ENCODE measurements around the gene RBM38.
A peak's percentile ranks its signal among the peaks of the same experiment; 100 is the strongest.

The RBM38 gene

GRCh38 chr20:57351042-57351783 lies 40.0 kb upstream of the RBM38 start, which contains the start of gene RAE1:
RAE1 (plus strand) TSS chr20:57351255; CDS start chr20:57354039, 2,784 bp downstream.
- Histone ChIP-seq H3K9me3 (ENCODE audit: low read depth, low read length) (no peaks in the 10 kb centered on the region), H3K4me3 (peak within 1 kb of the TSS; percentile 97), H3K36me3 (ENCODE audit: insufficient read depth, low read length) (peaks cover 27% of the 10 kb centered on the region), H3K27ac (peak within 1 kb of the TSS; percentile 76), H3K9ac (ENCODE audit: insufficient read length) (peak within 1 kb of the TSS; percentile 98)
- DNase-seq (ENCODE audit: low read depth, low spot score): peak; percentile 73
- TF ChIP-seq FOXP2 (optimal IDR thresholded peaks at IDR 0.05; ENCODE audit: control extremely low read depth, extremely low read length, insufficient read depth) (no peak), EZH2 (IDR thresholded peaks at IDR 0.05) (no peak), POLR2AphosphoS5 (IDR thresholded peaks at IDR 0.05; ENCODE audit: borderline replicate concordance, low read depth, low read length) (peak; percentile 85)

- H3K36me3 ChIP-seq (ENCODE audit: insufficient read depth, low read length): peaks cover 27% of the 10 kb centered on the region
- H3K9ac ChIP-seq (ENCODE audit: insufficient read length): peak overlapping the region; percentile 98
- TF ChIP-seq EZH2 (IDR thresholded peaks at IDR 0.05): no peak
- no peak for TF ChIP-seq FOXP2 (optimal IDR thresholded peaks at IDR 0.05; ENCODE audit: control extremely low read depth, extremely low read length, insufficient read depth)
- no peak for TF ChIP-seq POLR2AphosphoS5 (IDR thresholded peaks at IDR 0.05; ENCODE audit: borderline replicate concordance, low read depth, low read length)
- no peaks in the 10 kb centered on the region for H3K9me3 ChIP-seq (ENCODE audit: low read depth, low read length)
- no peak for DNase-seq (ENCODE audit: low read depth, low spot score)
- no peak overlapping the region for H3K27ac ChIP-seq
- H3K4me3 ChIP-seq: peak overlapping the region; percentile 97
Measured at GRCh38 chr20:57352305-57352704, 38.9 kb upstream of the RBM38 start.

GRCh38 chr20:57353351-57353750 lies 37.8 kb upstream of the RBM38 start:
- TF ChIP-seq POLR2AphosphoS5 (IDR thresholded peaks at IDR 0.05; ENCODE audit: borderline replicate concordance, low read depth, low read length) (no peak), FOXP2 (optimal IDR thresholded peaks at IDR 0.05; ENCODE audit: control extremely low read depth, extremely low read length, insufficient read depth) (no peak), EZH2 (IDR thresholded peaks at IDR 0.05) (no peak)
- DNase-seq (ENCODE audit: low read depth, low spot score): no peak
- H3K9ac ChIP-seq (ENCODE audit: insufficient read length): no peak overlapping the region
- H3K27ac ChIP-seq: no peak overlapping the region
- peaks cover 27% of the 10 kb centered on the region for H3K36me3 ChIP-seq (ENCODE audit: insufficient read depth, low read length)
- no peak overlapping the region for H3K4me3 ChIP-seq
- H3K9me3 ChIP-seq (ENCODE audit: low read depth, low read length): no peaks in the 10 kb centered on the region

- Histone ChIP-seq H3K27ac (no peak overlapping the region), H3K4me3 (no peak overlapping the region), H3K9ac (ENCODE audit: insufficient read length) (no peak overlapping the region), H3K36me3 (ENCODE audit: insufficient read depth, low read length) (peaks cover 26% of the 10 kb centered on the region), H3K9me3 (ENCODE audit: low read depth, low read length) (no peaks in the 10 kb centered on the region)
- no peak for TF ChIP-seq EZH2 (IDR thresholded peaks at IDR 0.05)
- no peak for TF ChIP-seq POLR2AphosphoS5 (IDR thresholded peaks at IDR 0.05; ENCODE audit: borderline replicate concordance, low read depth, low read length)
- TF ChIP-seq FOXP2 (optimal IDR thresholded peaks at IDR 0.05; ENCODE audit: control extremely low read depth, extremely low read length, insufficient read depth): no peak
- no peak for DNase-seq (ENCODE audit: low read depth, low spot score)
Measured at GRCh38 chr20:57361517-57361916, 29.7 kb upstream of the RBM38 start.

- no peak for DNase-seq (ENCODE audit: low read depth, low spot score)
- H3K36me3 ChIP-seq (ENCODE audit: insufficient read depth, low read length): peaks cover 55% of the 10 kb centered on the region
- H3K9me3 ChIP-seq (ENCODE audit: low read depth, low read length): no peaks in the 10 kb centered on the region
- TF ChIP-seq POLR2AphosphoS5 (IDR thresholded peaks at IDR 0.05; ENCODE audit: borderline replicate concordance, low read depth, low read length) (no peak), FOXP2 (optimal IDR thresholded peaks at IDR 0.05; ENCODE audit: control extremely low read depth, extremely low read length, insufficient read depth) (no peak), EZH2 (IDR thresholded peaks at IDR 0.05) (no peak)
- H3K27ac ChIP-seq: no peak overlapping the region
- no peak overlapping the region for H3K9ac ChIP-seq (ENCODE audit: insufficient read length)
- no peak overlapping the region for H3K4me3 ChIP-seq
Measured at GRCh38 chr20:57364451-57364850, 26.7 kb upstream of the RBM38 start.

- TF ChIP-seq POLR2AphosphoS5 (IDR thresholded peaks at IDR 0.05; ENCODE audit: borderline replicate concordance, low read depth, low read length) (no peak), EZH2 (IDR thresholded peaks at IDR 0.05) (no peak), FOXP2 (optimal IDR thresholded peaks at IDR 0.05; ENCODE audit: control extremely low read depth, extremely low read length, insufficient read depth) (no peak)
- DNase-seq (ENCODE audit: low read depth, low spot score): no peak
- H3K9me3 ChIP-seq (ENCODE audit: low read depth, low read length): no peaks in the 10 kb centered on the region
- no peak overlapping the region for H3K4me3 ChIP-seq
- peaks cover 94% of the 10 kb centered on the region for H3K36me3 ChIP-seq (ENCODE audit: insufficient read depth, low read length)
- no peak overlapping the region for H3K27ac ChIP-seq
- H3K9ac ChIP-seq (ENCODE audit: insufficient read length): no peak overlapping the region
Measured at GRCh38 chr20:57369596-57369995, 21.6 kb upstream of the RBM38 start.

- Histone ChIP-seq H3K9ac (ENCODE audit: insufficient read length) (no peak overlapping the region), H3K36me3 (ENCODE audit: insufficient read depth, low read length) (peaks cover 97% of the 10 kb centered on the region), H3K4me3 (no peak overlapping the region), H3K27ac (no peak overlapping the region), H3K9me3 (ENCODE audit: low read depth, low read length) (no peaks in the 10 kb centered on the region)
- no peak for DNase-seq (ENCODE audit: low read depth, low spot score)
- TF ChIP-seq POLR2AphosphoS5 (IDR thresholded peaks at IDR 0.05; ENCODE audit: borderline replicate concordance, low read depth, low read length) (no peak), FOXP2 (optimal IDR thresholded peaks at IDR 0.05; ENCODE audit: control extremely low read depth, extremely low read length, insufficient read depth) (no peak), EZH2 (IDR thresholded peaks at IDR 0.05) (no peak)
Measured at GRCh38 chr20:57370316-57370715, 20.9 kb upstream of the RBM38 start.

- no peak for DNase-seq (ENCODE audit: low read depth, low spot score)
- peaks cover 98% of the 10 kb centered on the region for H3K36me3 ChIP-seq (ENCODE audit: insufficient read depth, low read length)
- H3K4me3 ChIP-seq: no peak overlapping the region
- H3K9me3 ChIP-seq (ENCODE audit: low read depth, low read length): no peaks in the 10 kb centered on the region
- TF ChIP-seq FOXP2 (optimal IDR thresholded peaks at IDR 0.05; ENCODE audit: control extremely low read depth, extremely low read length, insufficient read depth): no peak
- no peak for TF ChIP-seq POLR2AphosphoS5 (IDR thresholded peaks at IDR 0.05; ENCODE audit: borderline replicate concordance, low read depth, low read length)
- no peak for TF ChIP-seq EZH2 (IDR thresholded peaks at IDR 0.05)
- H3K9ac ChIP-seq (ENCODE audit: insufficient read length): no peak overlapping the region
- no peak overlapping the region for H3K27ac ChIP-seq
Measured at GRCh38 chr20:57371363-57371762, 19.8 kb upstream of the RBM38 start.

All from SK-N-MC (cell line).